ENCODE data around the gene PSMA3.

DNA sequence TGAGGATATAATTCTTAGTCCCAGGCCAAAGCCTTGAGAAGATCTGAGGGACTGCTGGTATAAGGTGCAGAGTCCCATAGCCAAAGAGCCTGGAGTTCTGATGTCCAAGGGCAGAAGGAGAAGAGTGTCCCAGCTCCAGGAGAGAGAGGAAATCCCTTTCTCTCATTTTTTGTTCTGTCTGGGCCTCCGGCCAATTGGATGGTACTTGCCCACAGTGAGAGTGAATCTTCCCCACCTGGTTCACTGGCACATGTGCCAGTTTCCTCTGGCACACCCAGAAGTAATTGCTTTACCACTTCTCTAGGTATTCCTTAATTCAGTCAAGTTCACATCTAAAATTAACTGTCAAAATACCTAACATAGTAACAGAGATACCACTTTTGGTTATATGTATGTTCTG, 69.1 kb downstream of the PSMA3 start:
- no peak for TF ChIP-seq JUND (IDR thresholded peaks at IDR 0.05)
- no peak for TF ChIP-seq YY1 (IDR thresholded peaks at IDR 0.05)
- TF ChIP-seq, protein P1, sequence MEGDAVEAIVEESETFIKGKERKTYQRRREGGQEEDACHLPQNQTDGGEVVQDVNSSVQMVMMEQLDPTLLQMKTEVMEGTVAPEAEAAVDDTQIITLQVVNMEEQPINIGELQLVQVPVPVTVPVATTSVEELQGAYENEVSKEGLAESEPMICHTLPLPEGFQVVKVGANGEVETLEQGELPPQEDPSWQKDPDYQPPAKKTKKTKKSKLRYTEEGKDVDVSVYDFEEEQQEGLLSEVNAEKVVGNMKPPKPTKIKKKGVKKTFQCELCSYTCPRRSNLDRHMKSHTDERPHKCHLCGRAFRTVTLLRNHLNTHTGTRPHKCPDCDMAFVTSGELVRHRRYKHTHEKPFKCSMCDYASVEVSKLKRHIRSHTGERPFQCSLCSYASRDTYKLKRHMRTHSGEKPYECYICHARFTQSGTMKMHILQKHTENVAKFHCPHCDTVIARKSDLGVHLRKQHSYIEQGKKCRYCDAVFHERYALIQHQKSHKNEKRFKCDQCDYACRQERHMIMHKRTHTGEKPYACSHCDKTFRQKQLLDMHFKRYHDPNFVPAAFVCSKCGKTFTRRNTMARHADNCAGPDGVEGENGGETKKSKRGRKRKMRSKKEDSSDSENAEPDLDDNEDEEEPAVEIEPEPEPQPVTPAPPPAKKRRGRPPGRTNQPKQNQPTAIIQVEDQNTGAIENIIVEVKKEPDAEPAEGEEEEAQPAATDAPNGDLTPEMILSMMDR (IDR thresholded peaks at IDR 0.05; ENCODE audit: low read depth, low read length, missing input control) = no peak
- TF ChIP-seq EGR1 (IDR thresholded peaks at IDR 0.05; ENCODE audit: low read depth in 2 of 2) = no peak
- TF ChIP-seq GABPA (IDR thresholded peaks at IDR 0.05 in 1 of 2, conservative IDR thresholded peaks at IDR 0.05 in 1 of 2) = no peak
- no peak for TF ChIP-seq TAF1 (conservative IDR thresholded peaks at IDR 0.05)
- TF ChIP-seq, protein P2, sequence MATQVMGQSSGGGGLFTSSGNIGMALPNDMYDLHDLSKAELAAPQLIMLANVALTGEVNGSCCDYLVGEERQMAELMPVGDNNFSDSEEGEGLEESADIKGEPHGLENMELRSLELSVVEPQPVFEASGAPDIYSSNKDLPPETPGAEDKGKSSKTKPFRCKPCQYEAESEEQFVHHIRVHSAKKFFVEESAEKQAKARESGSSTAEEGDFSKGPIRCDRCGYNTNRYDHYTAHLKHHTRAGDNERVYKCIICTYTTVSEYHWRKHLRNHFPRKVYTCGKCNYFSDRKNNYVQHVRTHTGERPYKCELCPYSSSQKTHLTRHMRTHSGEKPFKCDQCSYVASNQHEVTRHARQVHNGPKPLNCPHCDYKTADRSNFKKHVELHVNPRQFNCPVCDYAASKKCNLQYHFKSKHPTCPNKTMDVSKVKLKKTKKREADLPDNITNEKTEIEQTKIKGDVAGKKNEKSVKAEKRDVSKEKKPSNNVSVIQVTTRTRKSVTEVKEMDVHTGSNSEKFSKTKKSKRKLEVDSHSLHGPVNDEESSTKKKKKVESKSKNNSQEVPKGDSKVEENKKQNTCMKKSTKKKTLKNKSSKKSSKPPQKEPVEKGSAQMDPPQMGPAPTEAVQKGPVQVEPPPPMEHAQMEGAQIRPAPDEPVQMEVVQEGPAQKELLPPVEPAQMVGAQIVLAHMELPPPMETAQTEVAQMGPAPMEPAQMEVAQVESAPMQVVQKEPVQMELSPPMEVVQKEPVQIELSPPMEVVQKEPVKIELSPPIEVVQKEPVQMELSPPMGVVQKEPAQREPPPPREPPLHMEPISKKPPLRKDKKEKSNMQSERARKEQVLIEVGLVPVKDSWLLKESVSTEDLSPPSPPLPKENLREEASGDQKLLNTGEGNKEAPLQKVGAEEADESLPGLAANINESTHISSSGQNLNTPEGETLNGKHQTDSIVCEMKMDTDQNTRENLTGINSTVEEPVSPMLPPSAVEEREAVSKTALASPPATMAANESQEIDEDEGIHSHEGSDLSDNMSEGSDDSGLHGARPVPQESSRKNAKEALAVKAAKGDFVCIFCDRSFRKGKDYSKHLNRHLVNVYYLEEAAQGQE (IDR thresholded peaks at IDR 0.05) = no peak
- TF ChIP-seq SP1 (IDR thresholded peaks at IDR 0.05) = no peak
- no peak for TF ChIP-seq RAD21 (IDR thresholded peaks at IDR 0.05)
- TF ChIP-seq, protein P3, sequence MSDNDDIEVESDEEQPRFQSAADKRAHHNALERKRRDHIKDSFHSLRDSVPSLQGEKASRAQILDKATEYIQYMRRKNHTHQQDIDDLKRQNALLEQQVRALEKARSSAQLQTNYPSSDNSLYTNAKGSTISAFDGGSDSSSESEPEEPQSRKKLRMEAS (IDR thresholded peaks at IDR 0.05) = no peak
